MCF 10A (cell line): ENCODE data around the gene VMP1. TPM values are rescaled to one million over a fixed set of nuclear protein-coding genes. Genes with fewer than 3 reads are reported as not detected.

ENCODE experiments used
- BruUV-seq: library from RNA; stranded (reverse); fragments of 400-500 nt; replicated peaks from 2 replicates; lab custom pipeline; 2021; lab: Mats Ljungman, UMichigan
- CTCF ChIA-PET: fragments of 300-600 bp; sonication (Branson Sonifier 250); formaldehyde crosslinking; extraction: SDS; loops from one replicate; lab custom pipeline; 2021; ENCODE audit warnings: antibody characterized with exemption, inconsistent platforms; lab: Yijun Ruan, JAX
- POLR2A ChIA-PET: fragments of 300-600, 350-650 bp; sonication (Branson Sonifier 250); formaldehyde crosslinking; extraction: SDS; loops from one replicate; lab custom pipeline; 2020; ENCODE audit warnings: antibody characterized with exemption, inconsistent platforms; lab: Yijun Ruan, JAX
- DNase-seq: peaks from one replicate; pipeline ENCODE4 v3.0.0-alpha.2; 2018; ENCODE audit not compliant: unreplicated experiment
- H3K27ac Mint-ChIP-seq: one replicate; pipeline ENCODE4 v1.8.0; 2022; ENCODE audit warnings: mild to moderate bottlenecking, low read depth, mixed read lengths; ENCODE audit not compliant: unreplicated experiment
- H3K27me3 Mint-ChIP-seq: one replicate; pipeline ENCODE4 v1.8.0; 2022; ENCODE audit warnings: mixed read lengths; ENCODE audit not compliant: insufficient read depth, unreplicated experiment
- H3K36me3 Mint-ChIP-seq: one replicate; pipeline ENCODE4 v1.8.0; 2022; ENCODE audit warnings: mild to moderate bottlenecking, moderate library complexity, mixed read lengths; ENCODE audit not compliant: insufficient read depth, unreplicated experiment
- H3K4me1 Mint-ChIP-seq: one replicate; pipeline ENCODE4 v1.8.0; 2022; ENCODE audit warnings: mixed read lengths; ENCODE audit not compliant: insufficient read depth, unreplicated experiment
- H3K4me3 Mint-ChIP-seq: one replicate; pipeline ENCODE4 v1.8.0; 2022; ENCODE audit warnings: mild to moderate bottlenecking, moderate library complexity, mixed read lengths; ENCODE audit not compliant: unreplicated experiment
- H3K9me3 Mint-ChIP-seq: one replicate; pipeline ENCODE4 v1.8.0; 2022; ENCODE audit warnings: mixed read lengths; ENCODE audit not compliant: unreplicated experiment
- intact Hi-C: fragments of 100-400 bp; cut with micrococcal nuclease; formaldehyde crosslinking; loops from 2 replicates; pipeline ENCODE4 v1.14.1; 2022
- total RNA-seq: library from RNA; stranded (reverse); gene quantifications from 2 replicates; pipeline ENCODE4 v1.2.3, GENCODE V29; 2022
- TF ChIP-seq, protein P1 (sequence below): fragments of 200-600 bp; IDR thresholded peaks from one replicate; pipeline ENCODE4 v1.8.0; 2022; ENCODE audit warnings: antibody characterized with exemption, mild to moderate bottlenecking; ENCODE audit not compliant: unreplicated experiment

VMP1 gene
- total RNA-seq, 1 experiment from 2014 or later: 228 TPM

DNA sequence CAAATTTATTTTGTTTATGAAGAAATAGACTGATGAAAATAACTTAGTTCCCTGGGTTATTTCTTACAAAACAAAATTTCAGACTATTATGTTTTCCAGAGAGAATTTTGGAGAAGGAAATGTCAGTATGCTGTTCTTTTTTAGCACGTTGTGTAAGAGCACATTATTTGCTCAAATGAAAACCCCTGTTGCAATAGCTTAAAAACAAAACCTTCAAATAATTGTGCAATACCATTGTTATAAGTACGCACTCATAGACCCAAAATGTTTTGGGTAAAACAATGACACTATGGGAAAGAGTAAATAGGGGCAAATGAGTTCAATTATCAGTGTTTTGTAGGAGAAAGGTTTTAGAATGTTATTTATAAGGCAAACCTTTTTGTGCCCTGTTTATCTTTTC lies 18.2 kb downstream of the VMP1 start:
- POLR2A ChIA-PET: interaction anchor here (0.7 to 5.8 kb wide), 6 partner anchors 17 to 168 kb away, joined by 3 to 78 read pairs (median 6); partner anchors contain the start of genes PTRH2, RPS6KB1, TUBD1 and VMP1

DNA sequence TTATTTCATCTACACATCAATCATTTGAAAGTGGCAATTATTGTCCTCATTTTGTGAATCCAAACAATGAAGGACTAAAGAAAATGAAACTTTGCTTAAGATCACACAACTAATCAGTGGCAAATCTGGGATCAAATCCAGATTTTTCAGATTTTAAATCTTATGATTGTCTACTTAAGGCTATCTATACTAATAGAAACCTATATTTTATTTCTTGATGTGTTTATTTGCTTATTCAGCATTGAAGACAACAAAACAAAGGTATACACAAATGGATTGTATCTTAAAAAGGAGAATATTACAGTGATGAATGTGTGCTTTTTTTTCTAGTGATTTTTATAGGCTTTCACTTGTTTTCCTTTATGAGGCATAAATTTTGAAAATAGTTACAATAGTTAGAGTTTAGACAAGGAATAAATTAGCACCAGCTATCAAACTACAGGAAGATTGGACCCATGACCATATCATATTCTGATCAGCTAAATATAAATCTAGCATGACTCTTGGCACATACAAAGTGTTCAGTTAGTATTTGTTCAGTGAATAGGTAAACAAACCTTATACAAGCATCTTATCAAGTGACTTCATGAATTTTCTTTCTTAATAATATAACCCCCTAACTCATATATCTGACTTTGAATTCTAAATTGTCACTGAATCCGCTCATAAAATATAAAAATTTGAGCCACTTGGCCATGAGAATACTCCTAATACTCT lies 20.5 kb downstream of the VMP1 start:
- intact Hi-C loops: no loop called here
- ChIA-PET CTCF (interaction anchor here (0.6 kb wide), 1 partner anchor 131 kb away, joined by 5 read pairs; no protein-coding TSS in a partner anchor), POLR2A (interaction anchor here (0.9 to 5.8 kb wide), 2 partner anchors 20 to 237 kb away, joined by 3 to 78 read pairs; partner anchors contain the start of genes PTRH2, RNFT1 and VMP1)
- Mint-ChIP-seq H3K27ac (no peak overlapping the region), H3K36me3 (peaks cover 12% of the 10 kb centered on the region), H3K27me3 (no peaks in the 10 kb centered on the region), H3K9me3 (no peaks in the 10 kb centered on the region), H3K4me3 (no peak overlapping the region), H3K4me1 (peaks cover 19% of the 10 kb centered on the region)
- DNase-seq: no peak
- TF ChIP-seq, protein P1, sequence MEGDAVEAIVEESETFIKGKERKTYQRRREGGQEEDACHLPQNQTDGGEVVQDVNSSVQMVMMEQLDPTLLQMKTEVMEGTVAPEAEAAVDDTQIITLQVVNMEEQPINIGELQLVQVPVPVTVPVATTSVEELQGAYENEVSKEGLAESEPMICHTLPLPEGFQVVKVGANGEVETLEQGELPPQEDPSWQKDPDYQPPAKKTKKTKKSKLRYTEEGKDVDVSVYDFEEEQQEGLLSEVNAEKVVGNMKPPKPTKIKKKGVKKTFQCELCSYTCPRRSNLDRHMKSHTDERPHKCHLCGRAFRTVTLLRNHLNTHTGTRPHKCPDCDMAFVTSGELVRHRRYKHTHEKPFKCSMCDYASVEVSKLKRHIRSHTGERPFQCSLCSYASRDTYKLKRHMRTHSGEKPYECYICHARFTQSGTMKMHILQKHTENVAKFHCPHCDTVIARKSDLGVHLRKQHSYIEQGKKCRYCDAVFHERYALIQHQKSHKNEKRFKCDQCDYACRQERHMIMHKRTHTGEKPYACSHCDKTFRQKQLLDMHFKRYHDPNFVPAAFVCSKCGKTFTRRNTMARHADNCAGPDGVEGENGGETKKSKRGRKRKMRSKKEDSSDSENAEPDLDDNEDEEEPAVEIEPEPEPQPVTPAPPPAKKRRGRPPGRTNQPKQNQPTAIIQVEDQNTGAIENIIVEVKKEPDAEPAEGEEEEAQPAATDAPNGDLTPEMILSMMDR: no peak
- BruUV-seq: no TSS peak

More for the DNA sequence above, 18.2 kb downstream of the VMP1 start:
- H3K36me3 Mint-ChIP-seq: peaks cover 6% of the 10 kb centered on the region
- H3K4me1 Mint-ChIP-seq: peaks cover 15% of the 10 kb centered on the region
- peak; percentile 60 for DNase-seq
- CTCF ChIA-PET: interaction anchor here (0.7 kb wide), 1 partner anchor 195 kb away, joined by 4 read pairs; no protein-coding TSS in a partner anchor
- peak overlapping the region; percentile 19 for H3K4me3 Mint-ChIP-seq
- BruUV-seq: no TSS peak
- no peaks in the 10 kb centered on the region for H3K27me3 Mint-ChIP-seq
- no peaks in the 10 kb centered on the region for H3K9me3 Mint-ChIP-seq
- TF ChIP-seq, protein P1: no peak
- intact Hi-C loops: no loop called here
- peak overlapping the region; percentile 86 for H3K27ac Mint-ChIP-seq

DNA sequence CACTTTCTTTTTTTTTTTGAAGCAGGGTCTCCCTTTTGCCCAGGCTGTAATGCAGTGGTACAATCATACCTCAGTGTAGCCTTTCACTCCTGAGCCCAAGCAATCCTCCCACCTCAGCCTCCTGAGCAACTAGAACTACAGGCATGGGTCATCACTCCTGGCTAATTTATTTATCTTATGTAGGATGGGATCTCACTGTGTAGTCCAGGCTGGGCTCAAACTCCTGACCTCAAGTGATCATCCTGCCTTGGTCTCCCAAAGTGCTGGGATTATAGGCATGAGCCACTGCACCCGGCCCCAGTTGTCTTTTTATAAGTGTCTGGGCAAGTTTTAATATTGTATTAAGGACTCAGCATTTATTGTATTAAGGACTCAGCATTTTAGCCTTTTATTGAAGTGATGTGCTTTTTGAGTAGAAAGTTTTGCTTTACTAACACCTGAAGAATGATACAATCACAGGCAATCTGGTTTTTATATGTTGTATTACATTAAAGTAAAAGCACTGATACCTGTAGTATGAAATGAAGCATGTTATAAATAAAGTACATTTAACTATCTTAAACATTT lies 22.9 kb downstream of the VMP1 start:
- no peaks in the 10 kb centered on the region for H3K9me3 Mint-ChIP-seq
- H3K4me3 Mint-ChIP-seq: no peak overlapping the region
- H3K27ac Mint-ChIP-seq: peak overlapping the region; percentile 67
- ChIA-PET CTCF (interaction anchor here (0.7 kb wide), 1 partner anchor 197 kb away, joined by 3 read pairs; no protein-coding TSS in a partner anchor), POLR2A (interaction anchor here (0.8 kb wide), 1 partner anchor 22 kb away, joined by 5 read pairs; the partner anchor contains the start of genes PTRH2 and VMP1)
- H3K27me3 Mint-ChIP-seq: no peaks in the 10 kb centered on the region
- TF ChIP-seq, protein P1: no peak
- peaks cover 19% of the 10 kb centered on the region for H3K36me3 Mint-ChIP-seq
- H3K4me1 Mint-ChIP-seq: peaks cover 5% of the 10 kb centered on the region
- no peak for DNase-seq
- BruUV-seq: no TSS peak
- intact Hi-C loops: no loop called here

DNA sequence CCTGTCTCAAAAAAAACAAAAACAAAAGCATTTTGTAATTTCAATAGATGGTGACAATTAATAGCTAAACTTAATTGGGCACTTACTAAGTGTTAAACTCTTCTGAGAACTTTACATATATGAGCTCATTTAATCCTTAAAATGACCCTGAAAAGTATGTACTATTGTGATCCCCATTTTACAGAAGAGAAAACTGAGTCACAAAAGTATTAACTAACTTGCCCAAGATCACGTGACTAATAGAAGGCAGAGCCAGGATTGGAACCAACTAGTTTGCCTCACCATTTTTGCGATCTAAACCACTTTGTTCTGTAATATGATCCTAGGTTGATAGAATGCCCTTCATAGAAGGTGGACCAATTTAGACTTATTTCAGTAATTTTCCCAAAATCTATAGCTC lies 26.2 kb downstream of the VMP1 start:
- Mint-ChIP-seq H3K27ac (no peak overlapping the region), H3K36me3 (peaks cover 31% of the 10 kb centered on the region), H3K4me3 (no peak overlapping the region), H3K9me3 (no peaks in the 10 kb centered on the region), H3K4me1 (peaks cover 5% of the 10 kb centered on the region), H3K27me3 (no peaks in the 10 kb centered on the region)
- ChIA-PET CTCF (interaction anchor here (0.6 to 2.0 kb wide), 6 partner anchors 14 to 186 kb away, joined by 4 to 6 read pairs (median 5); partner anchors contain the start of gene VMP1), POLR2A (interaction anchor here (0.6 to 0.9 kb wide), 2 partner anchors 25 kb away, joined by 3 to 6 read pairs; no protein-coding TSS in a partner anchor)
- BruUV-seq: no TSS peak
- TF ChIP-seq, protein P1: no peak
- intact Hi-C loops: no loop called here
- DNase-seq: no peak
